Measurements from ENCODE around the gene ABCC5.
"Not testable (repeated sequence)": the region's sequence is repeated elsewhere in the genome, so short reads cannot be mapped to it uniquely, and the experiment has no call there.

Gene ABCC5

DNA sequence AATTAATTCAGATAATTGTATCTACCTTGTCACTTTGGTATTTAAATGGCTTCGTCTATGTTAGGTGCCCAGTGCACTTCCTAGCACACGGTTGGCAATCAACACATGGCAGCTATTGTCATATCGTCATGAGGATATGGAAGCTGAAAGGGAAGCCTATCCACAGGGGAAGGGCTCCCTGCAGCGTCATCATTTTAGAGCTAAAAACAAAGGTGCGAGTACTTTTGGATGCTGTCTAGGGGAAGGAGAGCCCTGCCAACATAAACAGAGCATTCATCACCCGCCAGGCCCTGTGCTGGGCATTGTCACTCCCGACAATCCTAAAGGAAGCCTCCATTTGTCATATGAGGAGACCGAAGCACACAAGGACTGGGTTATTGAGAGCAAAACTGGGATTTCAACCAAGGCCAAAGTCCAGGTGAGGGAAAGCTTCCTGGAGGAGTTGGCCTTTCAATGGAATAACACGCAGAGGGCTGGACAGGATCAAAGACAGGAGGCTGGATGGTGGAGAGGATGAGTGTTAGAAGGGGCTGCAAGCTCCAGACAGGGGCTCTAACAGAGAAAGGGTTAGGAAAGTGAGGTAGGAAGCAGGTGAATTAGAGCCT, 125.0 kb downstream of the ABCC5 start:
- DNase-seq (ENCODE audit: low read depth in 2 of 2): no peak

DNA sequence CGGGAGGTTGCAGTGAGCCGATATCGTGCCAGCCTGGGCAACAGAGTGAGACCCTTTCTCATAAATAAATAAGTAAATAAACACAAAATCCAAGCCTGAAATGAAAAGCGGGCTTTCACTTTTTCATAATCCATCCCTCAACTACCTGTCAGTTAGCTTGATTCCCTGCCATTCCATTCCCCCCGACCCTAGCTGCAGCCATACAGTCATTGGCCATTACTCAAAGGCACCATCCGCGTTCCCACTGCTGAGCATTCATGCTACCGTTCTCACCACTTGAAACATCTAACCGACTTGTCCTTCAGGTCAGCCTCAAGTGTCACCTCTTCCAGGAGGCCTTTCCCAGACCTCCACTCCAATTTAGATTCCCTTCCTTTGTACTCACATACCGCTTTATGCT, 131.9 kb downstream of the ABCC5 start:
- no peak for DNase-seq (ENCODE audit: low read depth in 2 of 2)

DNA sequence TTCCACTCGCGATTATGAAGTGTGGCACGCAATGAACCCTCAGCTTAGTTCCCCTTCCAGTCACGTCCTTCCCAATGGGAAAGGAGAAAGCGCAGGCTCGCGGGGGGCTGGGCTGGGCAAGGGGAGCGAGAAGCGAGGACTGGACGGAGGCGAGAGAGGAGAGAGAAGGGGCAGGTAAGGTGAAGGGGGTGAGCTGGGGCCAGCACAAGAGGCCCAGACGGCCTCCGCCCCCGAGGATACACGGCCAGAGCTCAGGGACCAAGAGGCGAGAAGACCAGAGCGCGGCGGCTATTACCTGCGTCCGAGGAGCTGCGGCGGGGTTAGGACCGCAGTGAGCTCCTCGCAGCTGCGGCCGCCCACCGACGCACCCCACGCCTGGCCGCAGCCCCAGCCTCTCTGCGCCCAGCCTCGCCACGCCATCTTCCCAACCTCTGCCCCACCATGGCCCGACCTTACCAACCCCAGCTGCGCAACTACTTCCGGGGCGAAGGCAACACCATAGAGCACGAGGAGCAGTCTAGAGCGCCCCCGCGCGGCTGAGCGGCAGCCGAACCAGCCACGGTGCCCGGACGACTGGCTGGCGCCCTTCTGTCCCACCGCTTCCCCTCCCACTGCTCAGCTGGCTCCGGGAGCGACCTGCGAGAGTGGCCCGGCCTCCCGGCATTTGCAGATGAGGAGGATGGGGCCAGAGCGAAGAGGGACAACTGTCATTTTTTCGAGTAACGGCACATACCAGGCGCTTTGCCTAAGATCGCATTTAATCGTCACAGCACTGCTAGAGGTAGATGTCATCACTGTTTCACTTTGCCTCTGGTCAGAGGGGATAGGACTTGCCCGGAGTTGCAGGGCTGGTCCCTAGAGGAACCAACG, 133.0 kb downstream of the ABCC5 start, which contains the start of gene PARL:
TSS of gene PARL (minus strand) at position 454 of the 870 bp plus-strand sequence. CDS start at position 420, 34 bp downstream.
- DNase-seq (ENCODE audit: low read depth in 2 of 2): peak; percentile 97 to 98

DNA sequence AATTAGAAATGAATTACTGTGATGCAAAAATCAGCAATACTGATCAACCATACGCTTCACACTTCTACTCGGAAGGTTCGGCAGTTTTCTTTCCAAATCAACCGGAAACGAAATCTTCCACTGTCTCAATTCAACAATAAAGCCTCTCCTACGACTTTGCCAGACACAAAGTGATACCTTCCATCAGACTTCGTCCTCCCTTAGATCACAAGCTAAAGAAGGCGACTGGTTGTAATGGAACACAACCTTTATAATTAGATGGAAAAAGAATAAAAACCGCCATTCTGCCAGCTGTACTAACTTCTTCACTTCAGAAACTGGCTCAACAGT, 133.6 kb downstream of the ABCC5 start:
- DNase-seq (ENCODE audit: low read depth in 2 of 2): no peak

DNA sequence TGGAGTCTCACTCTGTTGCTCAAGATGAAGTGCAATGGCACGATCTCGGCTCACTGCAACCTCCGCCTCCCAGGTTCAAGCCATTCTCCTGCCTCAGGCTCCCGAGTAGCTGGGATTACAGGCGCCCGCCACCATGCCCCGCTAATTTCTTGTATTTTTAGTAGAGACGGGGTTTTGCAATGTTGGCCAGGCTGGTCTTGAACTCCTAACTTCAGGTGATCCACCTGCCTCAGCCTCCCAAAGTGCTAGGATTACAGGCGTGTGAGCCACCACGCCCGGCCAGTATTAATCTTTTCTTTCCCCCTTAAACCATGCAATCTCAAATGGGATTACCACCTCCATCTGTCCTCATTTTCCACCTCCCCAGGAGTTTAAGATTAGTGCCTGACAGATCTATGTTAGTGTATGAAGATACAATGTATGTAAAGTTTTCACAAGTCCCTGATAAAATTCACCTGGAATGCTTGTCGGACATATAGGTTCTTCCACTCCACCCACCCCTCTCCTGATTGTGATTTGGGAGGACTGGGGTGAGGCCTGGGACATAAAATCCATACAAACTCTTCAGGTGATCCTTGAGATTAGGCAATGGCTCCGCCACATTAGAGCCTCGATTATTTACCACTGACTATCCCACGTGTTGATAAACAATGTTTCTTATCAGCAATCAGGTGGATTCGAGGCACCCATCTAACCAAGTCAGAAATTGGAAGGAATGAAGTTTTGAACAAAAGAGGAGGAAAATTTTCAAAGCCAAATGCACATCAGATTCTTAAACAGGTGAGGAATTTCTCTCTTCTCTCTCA, 134.2 kb downstream of the ABCC5 start:
- no peak for DNase-seq (ENCODE audit: low read depth in 2 of 2)

DNA sequence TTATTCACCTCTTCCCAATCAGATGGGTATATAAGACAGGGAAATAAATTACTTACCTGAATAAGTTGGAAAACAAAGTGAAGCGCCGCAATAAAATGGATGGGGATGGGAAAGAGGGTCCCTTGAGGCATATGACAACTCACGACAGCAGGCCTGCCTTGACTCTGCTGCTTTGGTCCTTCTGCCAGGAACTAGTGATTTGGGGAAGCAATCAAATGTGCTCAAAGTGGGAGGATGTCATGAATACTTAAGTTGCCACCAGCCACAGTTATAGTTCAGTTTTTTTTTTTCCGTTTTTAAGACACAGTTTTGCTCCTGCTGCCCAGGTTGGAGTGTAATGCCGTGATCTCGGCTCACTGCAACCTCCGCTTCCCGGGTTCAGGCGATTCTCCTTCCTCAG, 137.6 kb downstream of the ABCC5 start:
- DNase-seq (ENCODE audit: low read depth in 2 of 2): no peak

DNA sequence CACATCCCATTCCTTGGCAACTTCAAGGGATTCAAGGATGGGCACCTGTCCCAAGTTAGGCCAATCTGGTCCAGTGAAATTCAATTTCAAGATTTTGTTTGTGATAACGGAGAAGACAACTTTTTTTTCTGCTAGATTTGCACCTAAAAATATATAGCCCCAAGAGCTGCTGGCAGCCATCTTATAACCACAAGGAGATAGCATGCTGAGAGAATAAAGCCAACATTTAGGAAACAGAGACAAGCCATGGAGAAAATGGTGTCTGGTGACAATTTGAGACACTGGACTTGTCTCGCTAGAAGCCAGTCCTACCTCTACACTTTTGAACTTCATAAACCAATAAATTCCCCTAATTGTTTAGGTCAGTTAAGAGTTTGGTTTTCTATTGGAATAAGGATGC, 138.4 kb downstream of the ABCC5 start:
- DNase-seq (ENCODE audit: low read depth in 2 of 2): no peak

DNA sequence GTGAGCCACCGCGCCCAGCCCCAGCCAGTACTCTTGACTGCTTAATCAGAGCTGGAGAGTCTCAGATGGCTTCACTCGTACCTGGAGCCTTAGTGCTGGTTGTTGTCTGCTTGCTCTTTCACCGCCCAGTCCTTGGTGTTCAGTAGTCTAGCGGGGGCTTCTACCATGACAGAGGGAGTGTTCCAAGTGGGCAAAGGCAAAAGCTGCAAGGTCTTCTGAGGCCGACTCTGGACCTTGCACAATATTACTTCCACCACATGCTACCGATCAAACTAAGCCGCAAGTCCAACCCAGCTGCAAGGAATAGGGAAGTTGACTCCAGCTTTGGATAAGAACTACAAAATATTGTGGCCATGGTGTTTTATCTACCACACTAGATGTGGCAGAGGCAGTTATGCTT, 139.6 kb downstream of the ABCC5 start:
- no peak for DNase-seq (ENCODE audit: low read depth in 2 of 2)

DNA sequence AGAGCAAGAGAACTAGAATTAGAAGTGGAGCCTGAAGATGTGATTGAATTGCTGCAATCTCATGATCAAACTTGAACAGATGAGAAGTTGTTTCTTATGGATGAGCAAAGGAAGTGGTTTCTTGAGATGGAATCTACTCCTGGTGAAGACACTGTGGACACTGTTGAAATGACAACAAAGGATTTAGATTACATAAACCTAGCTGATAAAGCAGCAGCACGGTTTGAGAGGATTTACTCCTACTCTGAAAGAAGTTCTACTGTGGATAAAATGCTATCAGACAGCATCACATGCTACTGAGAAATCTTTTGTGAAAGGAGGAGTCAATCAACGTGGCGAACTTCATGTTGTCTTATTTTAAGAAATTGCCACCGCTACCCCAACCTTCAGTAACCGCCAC, 140.5 kb downstream of the ABCC5 start:
- not testable (repeated sequence) for DNase-seq (ENCODE audit: low read depth in 2 of 2)

DNA sequence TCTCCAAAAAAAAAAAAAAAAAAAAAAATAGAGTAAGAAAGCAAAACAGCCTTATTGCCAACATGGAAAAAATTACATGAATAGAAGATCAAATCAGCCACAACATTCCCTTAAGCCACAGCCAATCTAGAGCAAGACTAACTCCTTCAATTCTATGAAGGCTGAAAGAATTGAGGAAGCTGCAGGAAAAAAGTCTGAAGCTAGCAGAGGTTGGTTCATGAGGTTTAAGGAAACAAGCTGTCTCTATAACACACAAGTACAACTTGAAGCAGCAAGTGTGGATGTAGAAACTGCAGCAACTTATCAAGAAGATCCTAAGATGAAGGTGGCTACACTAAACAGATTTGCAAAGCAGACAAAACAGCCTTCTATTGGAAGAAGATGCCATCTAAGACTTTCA, 142.3 kb downstream of the ABCC5 start:
- DNase-seq (ENCODE audit: low read depth in 2 of 2): no peak

DNA sequence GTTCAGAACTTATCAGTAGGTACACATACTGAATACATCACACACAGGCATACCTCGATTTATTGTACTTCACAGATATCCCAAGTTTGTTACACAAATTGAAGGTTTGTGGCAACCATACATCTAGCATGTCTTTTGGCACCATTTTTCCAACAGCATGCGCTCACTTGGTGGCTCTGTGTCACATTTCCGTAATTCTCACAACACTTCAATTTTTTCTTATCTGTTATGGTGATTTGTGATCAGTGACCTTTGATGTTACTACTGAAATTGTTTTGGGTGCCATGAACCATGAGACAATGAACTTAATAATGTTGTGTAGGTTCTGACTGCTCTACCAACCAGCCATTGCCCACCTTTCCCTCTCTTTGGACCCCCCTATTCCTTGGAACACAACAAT, 143.8 kb downstream of the ABCC5 start:
- no peak for DNase-seq (ENCODE audit: low read depth in 2 of 2)

DNA sequence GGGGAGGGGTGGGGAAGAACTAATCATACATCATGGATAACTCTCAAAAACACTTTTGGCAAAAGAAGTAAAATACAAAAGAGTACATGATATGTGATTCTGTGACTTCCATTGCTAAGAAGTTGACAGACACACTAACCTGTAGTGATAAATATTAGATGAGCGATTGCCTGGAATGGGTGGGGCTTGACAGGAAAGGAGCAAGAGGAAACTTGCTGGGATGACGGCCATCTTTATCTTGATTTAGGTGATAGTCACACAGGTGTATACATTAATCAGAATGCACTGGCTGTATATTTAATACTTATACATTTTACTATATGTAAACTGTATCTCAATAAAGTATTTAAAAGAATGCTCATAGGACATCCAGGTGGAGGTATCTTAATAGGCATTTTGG, 146.1 kb downstream of the ABCC5 start:
- no peak for DNase-seq (ENCODE audit: low read depth in 2 of 2)

DNA sequence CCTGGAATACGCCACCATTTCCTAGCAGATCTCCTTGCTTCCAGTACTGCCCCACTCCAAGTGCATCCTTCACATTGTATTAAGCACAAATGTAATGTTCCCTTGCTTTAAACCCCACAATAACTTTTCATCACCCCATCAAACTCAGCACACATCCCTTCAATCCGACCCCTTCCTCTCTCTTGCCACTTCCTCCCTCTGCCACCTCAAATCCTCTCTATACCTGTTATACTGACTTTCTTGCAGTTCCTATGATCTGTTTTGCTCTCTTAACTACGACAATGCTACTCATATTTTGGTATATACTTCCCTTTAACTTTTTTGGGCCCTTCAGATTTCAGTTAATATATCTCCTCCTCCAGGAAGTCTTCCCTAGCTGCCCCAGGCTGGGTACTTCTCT, 147.1 kb downstream of the ABCC5 start:
- no peak for DNase-seq (ENCODE audit: low read depth in 2 of 2)
